GM12801 (cell line): ENCODE data around the gene PPP4R2.

Experiments
- TF ChIP-seq, protein P1 (sequence below): IDR thresholded peaks from one replicate; pipeline ENCODE4 v1.5.1; 2011; ENCODE audit warnings: control low read depth; ENCODE audit not compliant: insufficient read length; ENCODE audit errors: extremely low read depth

Gene PPP4R2, protein sequence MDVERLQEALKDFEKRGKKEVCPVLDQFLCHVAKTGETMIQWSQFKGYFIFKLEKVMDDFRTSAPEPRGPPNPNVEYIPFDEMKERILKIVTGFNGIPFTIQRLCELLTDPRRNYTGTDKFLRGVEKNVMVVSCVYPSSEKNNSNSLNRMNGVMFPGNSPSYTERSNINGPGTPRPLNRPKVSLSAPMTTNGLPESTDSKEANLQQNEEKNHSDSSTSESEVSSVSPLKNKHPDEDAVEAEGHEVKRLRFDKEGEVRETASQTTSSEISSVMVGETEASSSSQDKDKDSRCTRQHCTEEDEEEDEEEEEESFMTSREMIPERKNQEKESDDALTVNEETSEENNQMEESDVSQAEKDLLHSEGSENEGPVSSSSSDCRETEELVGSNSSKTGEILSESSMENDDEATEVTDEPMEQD

DNA sequence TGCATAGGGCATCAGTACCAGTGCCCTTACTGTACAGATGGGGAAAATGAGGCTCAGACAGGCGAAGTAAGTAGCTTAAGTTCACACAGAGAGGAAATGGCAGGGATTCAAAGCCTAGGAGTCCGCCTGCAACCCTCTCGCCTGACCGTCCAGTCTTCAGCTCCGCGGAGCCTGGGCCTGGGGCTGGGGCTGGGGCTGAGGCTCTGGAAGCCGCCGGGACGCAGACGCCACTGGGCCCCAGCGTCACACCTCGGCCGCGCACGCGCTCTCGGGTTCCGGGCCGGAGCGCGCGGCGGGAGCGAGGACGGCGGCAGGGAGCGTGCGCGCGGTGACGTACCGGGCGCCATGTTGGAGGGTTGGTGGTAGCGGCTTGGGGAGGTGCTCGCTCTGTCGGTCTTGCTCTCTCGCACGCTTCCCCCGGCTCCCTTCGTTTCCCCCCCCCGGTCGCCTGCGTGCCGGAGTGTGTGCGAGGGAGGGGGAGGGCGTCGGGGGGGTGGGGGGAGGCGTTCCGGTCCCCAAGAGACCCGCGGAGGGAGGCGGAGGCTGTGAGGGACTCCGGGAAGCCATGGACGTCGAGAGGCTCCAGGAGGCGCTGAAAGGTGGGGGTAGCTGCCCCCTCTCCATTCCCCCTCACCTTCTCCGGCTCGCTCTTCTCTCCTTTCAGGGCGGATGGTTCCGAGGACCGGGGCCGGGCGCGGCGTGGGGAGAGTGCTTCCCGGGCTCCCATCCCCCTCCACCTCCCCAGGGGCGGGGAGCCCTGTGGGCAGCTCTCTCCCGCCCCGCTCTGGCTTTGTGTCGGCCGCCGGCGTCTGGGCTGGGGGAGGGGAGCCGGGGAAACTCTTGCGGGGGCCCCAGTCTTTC lies at the start of gene PPP4R2:
Gene PPP4R2 (plus strand): TSS at position 339 of the 861 bp plus-strand sequence. CDS start 227 bp downstream, at position 566.
- TF ChIP-seq, protein P1, sequence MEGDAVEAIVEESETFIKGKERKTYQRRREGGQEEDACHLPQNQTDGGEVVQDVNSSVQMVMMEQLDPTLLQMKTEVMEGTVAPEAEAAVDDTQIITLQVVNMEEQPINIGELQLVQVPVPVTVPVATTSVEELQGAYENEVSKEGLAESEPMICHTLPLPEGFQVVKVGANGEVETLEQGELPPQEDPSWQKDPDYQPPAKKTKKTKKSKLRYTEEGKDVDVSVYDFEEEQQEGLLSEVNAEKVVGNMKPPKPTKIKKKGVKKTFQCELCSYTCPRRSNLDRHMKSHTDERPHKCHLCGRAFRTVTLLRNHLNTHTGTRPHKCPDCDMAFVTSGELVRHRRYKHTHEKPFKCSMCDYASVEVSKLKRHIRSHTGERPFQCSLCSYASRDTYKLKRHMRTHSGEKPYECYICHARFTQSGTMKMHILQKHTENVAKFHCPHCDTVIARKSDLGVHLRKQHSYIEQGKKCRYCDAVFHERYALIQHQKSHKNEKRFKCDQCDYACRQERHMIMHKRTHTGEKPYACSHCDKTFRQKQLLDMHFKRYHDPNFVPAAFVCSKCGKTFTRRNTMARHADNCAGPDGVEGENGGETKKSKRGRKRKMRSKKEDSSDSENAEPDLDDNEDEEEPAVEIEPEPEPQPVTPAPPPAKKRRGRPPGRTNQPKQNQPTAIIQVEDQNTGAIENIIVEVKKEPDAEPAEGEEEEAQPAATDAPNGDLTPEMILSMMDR, result no peak

DNA sequence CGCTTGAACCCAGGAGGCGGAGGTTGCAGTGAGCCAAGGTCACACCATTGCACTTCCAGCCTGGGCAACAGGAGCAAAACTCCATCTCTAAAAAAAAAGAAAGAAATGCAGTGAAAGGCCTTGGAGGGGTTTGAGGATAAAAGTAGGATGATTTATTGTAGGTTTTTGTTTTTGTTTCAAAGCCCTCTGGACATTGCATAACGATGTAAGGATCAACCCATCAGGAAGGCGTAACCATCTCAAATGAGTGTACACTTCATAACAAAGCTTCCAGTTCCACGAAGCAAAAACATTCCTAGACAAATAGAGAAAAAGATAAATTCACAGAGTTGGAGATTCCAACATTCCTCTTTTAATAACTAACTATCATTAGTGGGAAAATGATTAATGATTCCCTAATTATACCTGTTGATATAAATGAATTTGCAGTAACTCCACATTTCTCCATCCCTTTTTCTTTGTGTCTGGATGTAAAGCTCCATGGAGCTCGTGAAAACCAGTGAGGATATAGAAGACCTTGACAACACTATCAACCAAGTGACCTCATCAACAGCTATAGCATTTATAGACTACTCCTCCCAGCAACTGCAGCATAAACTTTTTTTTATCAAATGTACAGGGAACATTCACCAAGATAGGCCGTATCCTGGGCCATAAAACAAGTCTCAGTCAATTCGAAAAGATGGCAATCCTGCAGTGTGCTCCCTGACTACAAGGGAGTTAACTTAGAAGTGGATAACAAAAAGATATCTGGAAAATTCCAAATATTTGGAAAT lies 48.7 kb upstream of the PPP4R2 start:
- TF ChIP-seq, protein P1, result no peak

DNA sequence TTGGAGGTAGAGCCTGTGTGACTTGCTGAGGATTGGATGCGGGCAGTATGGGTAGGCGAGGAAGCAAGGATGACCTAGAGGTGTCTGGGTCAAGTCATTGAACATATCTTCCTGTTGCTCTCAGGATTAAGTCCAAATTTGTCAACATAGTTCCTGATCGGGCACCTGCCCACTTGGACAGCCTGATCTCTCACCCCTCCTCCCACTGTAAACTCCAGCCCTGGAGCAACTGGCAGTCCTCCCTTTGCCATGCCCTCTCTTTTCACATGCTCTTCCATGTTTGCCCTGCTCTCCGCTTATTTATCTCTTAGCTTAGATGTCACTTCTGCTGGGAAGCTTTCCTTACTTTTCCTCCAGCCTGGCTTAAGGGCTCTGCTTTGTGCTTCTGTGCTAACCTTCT lies 47.6 kb upstream of the PPP4R2 start:
- TF ChIP-seq, protein P1, result no peak

DNA sequence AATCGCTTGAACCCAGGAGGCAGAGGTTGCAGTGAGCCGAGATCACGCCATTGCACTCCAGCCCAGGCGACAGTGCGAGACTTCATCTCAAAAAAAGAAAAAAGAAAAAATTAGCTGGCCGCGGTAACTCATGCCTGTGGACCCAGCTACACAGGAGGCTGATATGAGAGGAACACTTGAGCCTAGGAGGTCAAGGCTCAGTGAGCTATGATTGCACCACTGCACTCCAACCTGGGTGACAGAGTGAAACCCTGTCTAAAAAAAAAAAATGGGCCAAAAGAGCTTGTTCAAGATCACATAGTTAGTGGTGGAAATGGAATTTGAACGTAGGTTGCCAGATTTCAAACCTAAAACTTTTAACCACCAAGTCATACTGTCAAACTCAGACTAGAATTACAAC lies 46.2 kb upstream of the PPP4R2 start:
- TF ChIP-seq, protein P1, result no peak

DNA sequence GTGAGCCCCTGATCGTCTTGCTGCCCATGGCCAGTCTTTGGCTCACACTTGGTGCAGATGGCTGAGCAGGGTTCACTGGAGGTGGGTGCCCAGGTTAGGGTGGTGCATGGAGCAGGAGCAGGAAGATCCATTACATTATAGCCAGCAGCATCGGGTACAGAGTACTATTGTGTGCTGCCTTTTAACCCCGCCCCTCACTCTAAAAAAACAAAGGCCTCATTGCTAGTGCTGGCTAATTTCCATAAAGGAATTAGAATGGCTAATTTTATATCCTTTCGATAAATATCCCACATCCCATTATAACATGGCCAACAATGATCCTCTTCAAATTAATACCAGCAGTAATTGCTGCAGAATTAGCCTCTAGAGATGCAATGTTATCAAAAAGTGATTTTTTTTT lies 45.8 kb upstream of the PPP4R2 start:
- TF ChIP-seq, protein P1, result no peak

DNA sequence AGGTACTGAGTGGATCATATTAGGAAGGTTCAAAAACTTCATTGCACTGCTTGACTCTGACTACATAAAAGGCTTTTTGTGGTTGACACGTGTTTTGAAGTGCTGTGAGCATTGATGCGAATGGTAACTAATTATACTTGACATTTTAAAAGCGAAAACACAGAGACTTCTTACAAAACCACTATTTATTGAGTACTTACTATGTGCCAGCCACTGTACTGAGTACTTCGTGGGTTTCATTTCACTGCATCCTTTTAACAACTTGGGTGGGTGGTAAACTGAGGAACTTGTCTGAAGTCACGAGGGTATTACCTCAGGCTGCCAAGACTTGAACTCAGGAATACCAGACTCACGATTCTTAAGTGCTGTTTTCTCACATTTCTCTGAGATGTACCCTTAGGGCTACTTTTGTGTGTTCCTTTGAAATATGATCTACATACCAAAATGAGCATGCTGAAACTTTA lies 45.3 kb upstream of the PPP4R2 start:
- TF ChIP-seq, protein P1, result no peak
